SJSA1 (cell line): Measurements from ENCODE around the gene ADARB2. TPM values are rescaled to one million over a fixed set of nuclear protein-coding genes. Genes with fewer than 3 reads are reported as not detected.

Experiments
- DNase-seq, 2 experiments: peaks; one replicate each; pipeline ENCODE4 v3.0.0-alpha.2; 2015 to 2020; ENCODE audit warnings: low spot score in 2 of 2, low read depth in 1 of 2
- H3K27ac ChIP-seq: fragments of 250-450 bp; sonication (Bioruptor Pico); 2 replicates; pipeline ENCODE4 v1.5.1; 2020; ENCODE audit warnings: mild to moderate bottlenecking, moderate library complexity
- H3K27me3 ChIP-seq: fragments of 250-450 bp; sonication (Bioruptor Pico); replicated peaks from 2 replicates; pipeline ENCODE4 v1.5.1; 2020; ENCODE audit warnings: mild to moderate bottlenecking, moderate library complexity
- H3K36me3 ChIP-seq: fragments of 250-450 bp; sonication (Bioruptor Pico); 2 replicates; pipeline ENCODE4 v1.5.1; 2020; ENCODE audit warnings: mild to moderate bottlenecking
- H3K4me1 ChIP-seq: fragments of 250-450 bp; sonication (Bioruptor Pico); replicated peaks from 2 replicates; pipeline ENCODE4 v1.6.1; 2021; ENCODE audit warnings: mild to moderate bottlenecking
- H3K4me3 ChIP-seq: fragments of 250-450 bp; sonication (Bioruptor Pico); 2 replicates; pipeline ENCODE4 v1.5.1; 2020; ENCODE audit warnings: mild to moderate bottlenecking
- H3K9me3 ChIP-seq: fragments of 250-450 bp; sonication (Bioruptor Pico); replicated peaks from 2 replicates; pipeline ENCODE4 v1.5.1; 2020; ENCODE audit warnings: mild to moderate bottlenecking
- total RNA-seq: library from RNA; depleted of rRNA; stranded (reverse); fragments of >200 nt; shearing (Covaris generic); gene quantifications from 2 replicates; pipeline ENCODE4 v1.2.3, GENCODE V29; 2014

ADARB2 gene
- total RNA-seq, 1 experiment from 2014 or later, result not detected

GRCh38 chr10:1672001-1672781, 65.1 kb downstream of the ADARB2 start:
- DNase-seq, result no peak
- Histone ChIP-seq H3K27ac (no peak overlapping the region), H3K4me1 (no peaks in the 10 kb centered on the region), H3K4me3 (no peak overlapping the region), H3K36me3 (no peaks in the 10 kb centered on the region), H3K9me3 (no peaks in the 10 kb centered on the region), H3K27me3 (peaks cover 5% of the 10 kb centered on the region; the same call in 1 of the 2 replicates)

GRCh38 chr10:1671366-1672000, 65.8 kb downstream of the ADARB2 start:
- no peaks in the 10 kb centered on the region for H3K36me3 ChIP-seq
- H3K4me3 ChIP-seq, result no peak overlapping the region
- H3K27ac ChIP-seq, result no peak overlapping the region
- peaks cover 5% of the 10 kb centered on the region; the same call in 1 of the 2 replicates for H3K27me3 ChIP-seq
- H3K4me1 ChIP-seq, result no peaks in the 10 kb centered on the region
- no peaks in the 10 kb centered on the region for H3K9me3 ChIP-seq
- DNase-seq, result no peak

- no peak overlapping the region for H3K4me3 ChIP-seq
- no peak overlapping the region for H3K27ac ChIP-seq
- no peaks in the 10 kb centered on the region for H3K36me3 ChIP-seq
- no peak for DNase-seq
- peaks cover 5% of the 10 kb centered on the region; the same call in 1 of the 2 replicates for H3K27me3 ChIP-seq
- H3K4me1 ChIP-seq, result no peaks in the 10 kb centered on the region
- H3K9me3 ChIP-seq, result no peaks in the 10 kb centered on the region
Observed at GRCh38 chr10:1670541-1671365, 66.6 kb downstream of the ADARB2 start.

GRCh38 chr10:1669433-1669832, 67.9 kb downstream of the ADARB2 start:
- H3K4me1 ChIP-seq, result no peaks in the 10 kb centered on the region
- peaks cover 5% of the 10 kb centered on the region for H3K27me3 ChIP-seq
- no peak overlapping the region for H3K4me3 ChIP-seq
- no peaks in the 10 kb centered on the region for H3K9me3 ChIP-seq
- H3K36me3 ChIP-seq, result no peaks in the 10 kb centered on the region
- no peak overlapping the region for H3K27ac ChIP-seq
- no peak for DNase-seq

GRCh38 chr10:1668399-1668798, 68.9 kb downstream of the ADARB2 start:
- Histone ChIP-seq H3K27me3 (peaks cover 4% of the 10 kb centered on the region), H3K4me1 (no peaks in the 10 kb centered on the region), H3K27ac (no peak overlapping the region), H3K4me3 (no peak overlapping the region), H3K36me3 (no peaks in the 10 kb centered on the region), H3K9me3 (no peaks in the 10 kb centered on the region)
- no peak for DNase-seq

- no peaks in the 10 kb centered on the region for H3K9me3 ChIP-seq
- no peaks in the 10 kb centered on the region for H3K4me1 ChIP-seq
- no peak overlapping the region for H3K27ac ChIP-seq
- H3K27me3 ChIP-seq, result peaks cover 9% of the 10 kb centered on the region; the same call in 1 of the 2 replicates
- no peak overlapping the region for H3K4me3 ChIP-seq
- no peaks in the 10 kb centered on the region for H3K36me3 ChIP-seq
- no peak for DNase-seq
Observed at GRCh38 chr10:1667392-1667791, 69.9 kb downstream of the ADARB2 start.

GRCh38 chr10:1666147-1666546, 71.2 kb downstream of the ADARB2 start:
- Histone ChIP-seq H3K9me3 (no peaks in the 10 kb centered on the region), H3K4me3 (no peak overlapping the region), H3K36me3 (no peaks in the 10 kb centered on the region), H3K27me3 (peaks cover 14% of the 10 kb centered on the region; the same call in 1 of the 2 replicates), H3K4me1 (no peaks in the 10 kb centered on the region), H3K27ac (no peak overlapping the region)
- DNase-seq, result no peak

GRCh38 chr10:1665681-1666080, 71.6 kb downstream of the ADARB2 start:
- Histone ChIP-seq H3K27ac (no peak overlapping the region), H3K36me3 (no peaks in the 10 kb centered on the region), H3K27me3 (peaks cover 15% of the 10 kb centered on the region), H3K4me1 (no peaks in the 10 kb centered on the region), H3K4me3 (no peak overlapping the region), H3K9me3 (no peaks in the 10 kb centered on the region)
- DNase-seq, result no peak

GRCh38 chr10:1665021-1665661, 72.2 kb downstream of the ADARB2 start:
- Histone ChIP-seq H3K27ac (no peak overlapping the region), H3K9me3 (no peaks in the 10 kb centered on the region)

GRCh38 chr10:1664333-1664964, 72.9 kb downstream of the ADARB2 start:
- no peak for DNase-seq
- H3K9me3 ChIP-seq, result no peaks in the 10 kb centered on the region
- no peak overlapping the region for H3K27ac ChIP-seq
- H3K27me3 ChIP-seq, result peaks cover 17% of the 10 kb centered on the region
- H3K36me3 ChIP-seq, result no peaks in the 10 kb centered on the region
- H3K4me3 ChIP-seq, result no peak overlapping the region
- H3K4me1 ChIP-seq, result no peaks in the 10 kb centered on the region

More at GRCh38 chr10:1665021-1665661, 72.2 kb downstream of the ADARB2 start:
- H3K4me1 ChIP-seq, result no peaks in the 10 kb centered on the region
- no peaks in the 10 kb centered on the region for H3K36me3 ChIP-seq
- no peak for DNase-seq
- peaks cover 17% of the 10 kb centered on the region for H3K27me3 ChIP-seq
- H3K4me3 ChIP-seq, result no peak overlapping the region

GRCh38 chr10:1663226-1663625, 74.1 kb downstream of the ADARB2 start:
- no peak overlapping the region for H3K4me3 ChIP-seq
- peaks cover 17% of the 10 kb centered on the region for H3K27me3 ChIP-seq
- no peaks in the 10 kb centered on the region for H3K9me3 ChIP-seq
- no peak overlapping the region for H3K27ac ChIP-seq
- H3K4me1 ChIP-seq, result no peaks in the 10 kb centered on the region
- H3K36me3 ChIP-seq, result no peaks in the 10 kb centered on the region
- no peak for DNase-seq

GRCh38 chr10:1662438-1663025, 74.8 kb downstream of the ADARB2 start:
- no peaks in the 10 kb centered on the region for H3K9me3 ChIP-seq
- no peak overlapping the region for H3K27ac ChIP-seq
- H3K4me3 ChIP-seq, result no peak overlapping the region
- DNase-seq, result no peak
- no peaks in the 10 kb centered on the region for H3K4me1 ChIP-seq
- H3K27me3 ChIP-seq, result peaks cover 17% of the 10 kb centered on the region
- H3K36me3 ChIP-seq, result no peaks in the 10 kb centered on the region
